ENCODE data around the gene TNP2. TPM values are rescaled to one million over a fixed set of nuclear protein-coding genes. Genes with fewer than 3 reads are reported as not detected.

The TNP2 gene
- total RNA-seq, 1 experiment from 2014 or later = not detected

GRCh38 chr16:11303405-11304138, 34.4 kb upstream of the TNP2 start:
- no peaks in the 10 kb centered on the region for H3K27me3 ChIP-seq (ENCODE audit: control insufficient read depth, insufficient read depth, low read length)
- ChIA-PET CTCF (no interaction called here), POLR2A (no interaction called here)
- TF ChIP-seq CTCF (IDR thresholded peaks at IDR 0.05) (no peak), REST (IDR thresholded peaks at IDR 0.05; ENCODE audit: insufficient read depth in 1 of 2, low read depth in 2 of 2, low read length in 1 of 2) (no peak), SIN3A (IDR thresholded peaks at IDR 0.05; ENCODE audit: borderline replicate concordance, insufficient read depth, low read depth, low read length) (no peak), POLR2AphosphoS5 (IDR thresholded peaks at IDR 0.05; ENCODE audit: low read depth, low read length) (no peak), TCF7L2 (IDR thresholded peaks at IDR 0.05; ENCODE audit: low read depth, low read length) (no peak)
- intact Hi-C loops (cut with micrococcal nuclease; ENCODE audit: unreplicated experiment) = no loop called here
- H3K36me3 ChIP-seq (ENCODE audit: control insufficient read depth, insufficient read depth, low read length) = no peaks in the 10 kb centered on the region
- no peak overlapping the region for H3K27ac ChIP-seq (ENCODE audit: low read length)
- no peaks in the 10 kb centered on the region for H3K9me3 ChIP-seq (ENCODE audit: control insufficient read depth, insufficient read depth, low read depth, low read length)
- no peak for ATAC-seq
- in situ Hi-C loops (cut with HindIII; ENCODE audit: low pct_unique_long_range_greater_than_20kb, low sequenced_read_pairs) = no loop called here
- peaks cover 3% of the 10 kb centered on the region; the same call in 1 of the 2 replicates for H3K4me1 ChIP-seq (ENCODE audit: control insufficient read depth, insufficient read depth, low read length)
- no TSS peak for BruUV-seq (replicated peaks)
- DNase-seq (ENCODE audit: low read depth, low spot score) = no peak
- H3K4me3 ChIP-seq (ENCODE audit: low read depth in 2 of 2, low read length in 2 of 2) = no peak overlapping the region

GRCh38 chr16:11302977-11303376, 33.9 kb upstream of the TNP2 start:
- Histone ChIP-seq H3K9me3 (ENCODE audit: control insufficient read depth, insufficient read depth, low read depth, low read length) (no peaks in the 10 kb centered on the region), H3K27me3 (ENCODE audit: control insufficient read depth, insufficient read depth, low read length) (no peaks in the 10 kb centered on the region), H3K4me1 (ENCODE audit: control insufficient read depth, insufficient read depth, low read length) (peaks cover under 1% of the 10 kb centered on the region; the same call in 1 of the 2 replicates), H3K4me3 (ENCODE audit: low read depth in 2 of 2, low read length in 2 of 2) (no peak overlapping the region), H3K36me3 (ENCODE audit: control insufficient read depth, insufficient read depth, low read length) (no peaks in the 10 kb centered on the region), H3K27ac (ENCODE audit: low read length) (no peak overlapping the region)
- CTCF ChIA-PET = no interaction called here
- DNase-seq (ENCODE audit: low read depth, low spot score) (no peak), ATAC-seq (no peak)
- POLR2A ChIA-PET = no interaction called here
- TF ChIP-seq POLR2AphosphoS5 (IDR thresholded peaks at IDR 0.05; ENCODE audit: low read depth, low read length) = no peak
- TF ChIP-seq SIN3A (IDR thresholded peaks at IDR 0.05; ENCODE audit: borderline replicate concordance, insufficient read depth, low read depth, low read length) = no peak
- no peak for TF ChIP-seq CTCF (IDR thresholded peaks at IDR 0.05)
- TF ChIP-seq TCF7L2 (IDR thresholded peaks at IDR 0.05; ENCODE audit: low read depth, low read length) = no peak
- intact Hi-C loops (cut with micrococcal nuclease; ENCODE audit: unreplicated experiment) = no loop called here
- no TSS peak for BruUV-seq (replicated peaks)
- in situ Hi-C loops (cut with HindIII; ENCODE audit: low pct_unique_long_range_greater_than_20kb, low sequenced_read_pairs) = no loop called here

Data from Panc1 (cell line).